ENCODE data around the gene LRPAP1. TPM values are rescaled to one million over a fixed set of nuclear protein-coding genes. Genes with fewer than 3 reads are reported as not detected.

Gene LRPAP1
- total and polyA plus RNA-seq, 10 of the 15 experiments (the other 5 are each of a cell fraction or from before 2014, with no cell fraction given): 1.0 to 100 (median 51.1) TPM

- TF ChIP-seq MXI1 (IDR thresholded peaks at IDR 0.05; ENCODE audit: low read depth, low read length) (no peak), EED (IDR thresholded peaks at IDR 0.05; ENCODE audit: low read depth) (no peak), SIN3A (IDR thresholded peaks at IDR 0.05; ENCODE audit: low read depth, low read length) (no peak)
Measured at GRCh38 chr4:3497523-3498389, 34.5 kb downstream of the LRPAP1 start (continued).

- Histone ChIP-seq H3K36me3 (ENCODE audit: control insufficient read depth in 2 of 2, insufficient read depth in 2 of 2, low read length in 1 of 2) (no peaks in the 10 kb centered on the region), H3K4me1 (ENCODE audit: control insufficient read depth, insufficient read depth, low read length) (no peaks in the 10 kb centered on the region), H3K4me2 (ENCODE audit: control insufficient read depth, insufficient read depth) (no peak overlapping the region), H2AFZ (ENCODE audit: control insufficient read depth, low read depth, low read length) (no peak overlapping the region), H3K4me3 (no peak overlapping the region), H4K20me1 (ENCODE audit: control insufficient read depth, insufficient read depth) (no peaks in the 10 kb centered on the region), H3K9ac (ENCODE audit: control insufficient read depth, insufficient read depth, low read length) (no peak overlapping the region), H3K9me3 (replicated peaks; ENCODE audit: control insufficient read depth, insufficient read depth, low read length) (no peaks in the 10 kb centered on the region), H3K27ac (ENCODE audit: control insufficient read depth, insufficient read depth) (no peak overlapping the region), H3K79me2 (ENCODE audit: control insufficient read depth, insufficient read depth, low read length) (no peaks in the 10 kb centered on the region), H3K27me3 (replicated peaks in 1 of 2; ENCODE audit: control insufficient read depth in 2 of 2, insufficient read depth in 2 of 2, low read length in 1 of 2) (no peaks in the 10 kb centered on the region)
- in situ Hi-C loops (cut with MboI) (no loop called here), intact Hi-C loops (cut with micrococcal nuclease; ENCODE audit: unreplicated experiment) (no loop called here)
- no peak for TF ChIP-seq NFYA (IDR thresholded peaks at IDR 0.05; ENCODE audit: borderline replicate concordance, low read depth, low read length)
- TF ChIP-seq EZH2 (IDR thresholded peaks at IDR 0.05; ENCODE audit: borderline replicate concordance, control insufficient read depth, low read depth, low read length): no peak
- no peak for TF ChIP-seq NRF1 (conservative IDR thresholded peaks at IDR 0.05; ENCODE audit: low read depth, low read length)
- TF ChIP-seq MTA2 (IDR thresholded peaks at IDR 0.05; ENCODE audit: low read depth): no peak
- no peak for TF ChIP-seq RAD51 (IDR thresholded peaks at IDR 0.05)
- TF ChIP-seq NFYB (IDR thresholded peaks at IDR 0.05; ENCODE audit: insufficient read depth, low read depth, low read length): no peak
- POLR2A ChIA-PET: no interaction called here
- ATAC-seq (no peak), DNase-seq (ENCODE audit: low read depth, low spot score) (no peak), FAIRE-seq (no peak)
- 82% methylated on average over 6 of the region's 6 CpGs for WGBS (ENCODE audit: insufficient coverage, insufficient replicate concordance, low lambda C conversion rate, missing lambda C conversion rate)
- CTCF ChIA-PET: no interaction called here
- no TSS peak for BruUV-seq (replicated peaks)
- RAD21 ChIA-PET (ENCODE audit: unreplicated experiment): no interaction called here
- SMC1A ChIA-PET (ENCODE audit: uncharacterized antibody, unreplicated experiment): no interaction called here
Measured at GRCh38 chr4:3497095-3497494, 35.1 kb downstream of the LRPAP1 start.

Measured in GM12878 (cell line).